ENCODE data around the gene PRDX1.

PRDX1 gene

DNA sequence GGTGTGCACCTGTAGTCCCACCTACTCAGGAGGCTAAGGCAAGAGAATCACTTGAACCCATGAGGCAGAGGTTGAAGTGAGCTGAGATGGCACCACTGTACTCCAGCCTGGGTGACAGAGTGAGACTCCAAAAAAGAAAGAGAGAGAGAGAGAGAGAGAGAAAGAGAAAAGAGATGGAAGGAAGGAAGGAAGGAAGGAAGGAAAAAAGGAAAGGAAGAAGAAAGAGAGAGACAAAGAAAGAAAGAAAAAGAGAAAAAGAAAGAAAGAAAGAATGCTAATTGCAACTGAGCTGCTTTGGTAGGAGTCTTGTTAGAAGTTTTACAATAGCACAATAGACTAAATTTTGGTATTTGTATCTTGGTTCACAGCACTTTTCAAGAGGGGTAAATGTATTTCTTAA, 56.4 kb downstream of the PRDX1 start:
- DNase-seq (ENCODE audit: low read depth in 2 of 2), result no peak
